Activated CD8-positive, alpha-beta T cell treated with anti-CD3 and anti-CD28 coated beads, Interleukin-2, amount 10 ng/mL, durations not matched to agents 7 days and 5 days (primary cell): ENCODE measurements around the gene PERM1. TPM values are rescaled to one million over a fixed set of nuclear protein-coding genes. Genes with fewer than 3 reads are reported as not detected.
A peak's percentile ranks its signal among the peaks of the same experiment; 100 is the strongest.
"Not testable (repeated sequence)": the region's sequence is repeated elsewhere in the genome, so short reads cannot be mapped to it uniquely, and the experiment has no call there.

Experiments
- ATAC-seq: fragments of 150-1000 bp; cut with Tn5 transposase; one replicate; pipeline ENCODE4 v1.10.0; 2021; ENCODE audit warnings: moderate library complexity
- CTCF ChIA-PET: fragments of 350-600 bp; sonication (Branson Sonifier 250); formaldehyde crosslinking; loops from one replicate; lab custom pipeline; 2021; ENCODE audit warnings: antibody characterized with exemption; lab: Charles Lee
- POLR2A ChIA-PET: fragments of 350-600 bp; sonication (Branson Sonifier 250); formaldehyde crosslinking; loops from one replicate; lab custom pipeline; 2021; ENCODE audit warnings: antibody characterized with exemption; lab: Charles Lee
- DNase-seq: peaks from one replicate; pipeline ENCODE4 v3.0.0-alpha.2; 2020
- H3K27ac Mint-ChIP-seq: one replicate; pipeline ENCODE4 v1.8.0; 2021; ENCODE audit warnings: mild to moderate bottlenecking, mixed read lengths
- H3K27me3 Mint-ChIP-seq: one replicate; pipeline ENCODE4 v1.8.0; 2021; ENCODE audit warnings: low read depth, mixed read lengths
- H3K36me3 Mint-ChIP-seq: one replicate; pipeline ENCODE4 v1.8.0; 2021; ENCODE audit warnings: low read depth, mixed read lengths
- H3K4me1 Mint-ChIP-seq: one replicate; pipeline ENCODE4 v1.8.0; 2021; ENCODE audit warnings: low read depth, mixed read lengths
- H3K4me3 Mint-ChIP-seq: one replicate; pipeline ENCODE4 v1.8.0; 2021; ENCODE audit warnings: mild to moderate bottlenecking, mixed read lengths
- H3K9me3 Mint-ChIP-seq: one replicate; pipeline ENCODE4 v1.8.0; 2022; ENCODE audit warnings: mixed read lengths; ENCODE audit not compliant: insufficient read depth
- total RNA-seq, 2 experiments: library from RNA; stranded (reverse); gene quantifications; one replicate each; pipeline ENCODE4 v1.2.3, GENCODE V29; 2021

The PERM1 gene
- total RNA-seq, 2 experiments from 2014 or later: not detected

- not testable (repeated sequence) for H3K4me3 Mint-ChIP-seq, H3K27ac Mint-ChIP-seq, H3K9me3 Mint-ChIP-seq, ATAC-seq, DNase-seq, H3K36me3 Mint-ChIP-seq
- Mint-ChIP-seq H3K27me3 (peaks cover 35% of the 10 kb centered on the region), H3K4me1 (peaks cover 24% of the 10 kb centered on the region)
- ChIA-PET POLR2A (interaction anchor here (1.1 to 1.2 kb wide), 2 partner anchors 19 to 24 kb away, joined by 3 to 8 read pairs; partner anchors contain the start of gene ISG15), CTCF (interaction anchor here (0.6 to 4.7 kb wide), 4 partner anchors 10 to 476 kb away, joined by 3 to 37 read pairs (median 4); partner anchors contain the start of gene ISG15)
Observed at GRCh38 chr1:994546-994945, 12.7 kb upstream of the PERM1 start.

- ChIA-PET CTCF (interaction anchor here (0.8 to 4.7 kb wide), 5 partner anchors 9 to 70 kb away, joined by 3 to 37 read pairs (median 11); partner anchors contain the start of gene ISG15), POLR2A (no interaction called here)
- Mint-ChIP-seq H3K27ac (no peak overlapping the region), H3K9me3 (peaks cover 8% of the 10 kb centered on the region), H3K36me3 (peaks cover 4% of the 10 kb centered on the region), H3K4me3 (no peak overlapping the region), H3K27me3 (peaks cover 44% of the 10 kb centered on the region), H3K4me1 (peaks cover 22% of the 10 kb centered on the region)
- DNase-seq (no peak), ATAC-seq (no peak)
Observed at GRCh38 chr1:993379-993995, 11.6 kb upstream of the PERM1 start.

- Mint-ChIP-seq H3K4me1 (peaks cover 20% of the 10 kb centered on the region), H3K27me3 (peaks cover 46% of the 10 kb centered on the region), H3K27ac (no peak overlapping the region), H3K9me3 (peaks cover 8% of the 10 kb centered on the region), H3K36me3 (peaks cover 4% of the 10 kb centered on the region), H3K4me3 (no peak overlapping the region)
- ChIA-PET POLR2A (no interaction called here), CTCF (interaction anchor here (0.8 to 4.7 kb wide), 5 partner anchors 8 to 71 kb away, joined by 3 to 37 read pairs (median 11); no protein-coding TSS in a partner anchor)
- ATAC-seq (no peak), DNase-seq (no peak)
Observed at GRCh38 chr1:992362-992761, 10.5 kb upstream of the PERM1 start.

GRCh38 chr1:991895-992294, 10.0 kb upstream of the PERM1 start:
- no peak for DNase-seq
- ChIA-PET POLR2A (no interaction called here), CTCF (interaction anchor here (0.8 to 4.7 kb wide), 5 partner anchors 8 to 71 kb away, joined by 3 to 37 read pairs (median 11); no protein-coding TSS in a partner anchor)
- H3K4me3 Mint-ChIP-seq: no peak overlapping the region
- no peak overlapping the region for H3K27ac Mint-ChIP-seq
- no peak for ATAC-seq
- H3K9me3 Mint-ChIP-seq: peaks cover 8% of the 10 kb centered on the region
- peaks cover 42% of the 10 kb centered on the region for H3K27me3 Mint-ChIP-seq
- peaks cover 4% of the 10 kb centered on the region for H3K36me3 Mint-ChIP-seq
- peaks cover 17% of the 10 kb centered on the region for H3K4me1 Mint-ChIP-seq

- not testable (repeated sequence) for H3K27ac Mint-ChIP-seq
Observed at GRCh38 chr1:991275-991674, 9.4 kb upstream of the PERM1 start.

GRCh38 chr1:988061-988460, 6.2 kb upstream of the PERM1 start:
- peaks cover 40% of the 10 kb centered on the region for H3K27me3 Mint-ChIP-seq
- H3K27ac Mint-ChIP-seq, ATAC-seq, DNase-seq, H3K36me3 Mint-ChIP-seq, H3K4me3 Mint-ChIP-seq, H3K9me3 Mint-ChIP-seq, POLR2A ChIA-PET: not testable (repeated sequence)
- peaks cover 13% of the 10 kb centered on the region for H3K4me1 Mint-ChIP-seq
- CTCF ChIA-PET: interaction anchor here (2.0 kb wide), 1 partner anchor 12 kb away, joined by 5 read pairs; no protein-coding TSS in a partner anchor

More at GRCh38 chr1:991275-991674, 9.4 kb upstream of the PERM1 start:
- DNase-seq, POLR2A ChIA-PET, H3K36me3 Mint-ChIP-seq, H3K4me3 Mint-ChIP-seq, H3K9me3 Mint-ChIP-seq, ATAC-seq: not testable (repeated sequence)
- CTCF ChIA-PET: interaction anchor here (1.0 to 4.7 kb wide), 4 partner anchors 7 to 72 kb away, joined by 3 to 37 read pairs (median 14); no protein-coding TSS in a partner anchor
- peaks cover 46% of the 10 kb centered on the region for H3K27me3 Mint-ChIP-seq
- H3K4me1 Mint-ChIP-seq: peaks cover 17% of the 10 kb centered on the region

- Mint-ChIP-seq H3K27me3 (peaks cover 32% of the 10 kb centered on the region), H3K36me3 (no peaks in the 10 kb centered on the region)
- CTCF ChIA-PET: interaction anchor here (0.9 to 4.1 kb wide), 13 partner anchors 9 to 131 kb away, joined by 3 to 37 read pairs (median 5); partner anchors contain the start of genes HES4, ISG15 and PLEKHN1
Observed at GRCh38 chr1:985126-985525, 3.2 kb upstream of the PERM1 start.

GRCh38 chr1:984476-984814, 2.6 kb upstream of the PERM1 start:
- CTCF ChIA-PET: interaction anchor here (0.5 to 4.1 kb wide), 20 partner anchors 9 to 266 kb away, joined by 3 to 37 read pairs (median 4); partner anchors contain the start of genes HES4, ISG15 and PLEKHN1

More at GRCh38 chr1:985126-985525, 3.2 kb upstream of the PERM1 start:
- POLR2A ChIA-PET: no interaction called here
- ATAC-seq (no peak), DNase-seq (no peak)
- no peak overlapping the region for H3K4me3 Mint-ChIP-seq
- no peaks in the 10 kb centered on the region for H3K4me1 Mint-ChIP-seq
- no peak overlapping the region for H3K27ac Mint-ChIP-seq
- H3K9me3 Mint-ChIP-seq: no peaks in the 10 kb centered on the region

GRCh38 chr1:983798-984475, 2.0 kb upstream of the PERM1 start:
- Mint-ChIP-seq H3K27me3 (peaks cover 23% of the 10 kb centered on the region), H3K4me3 (no peak overlapping the region)

More at GRCh38 chr1:984476-984814, 2.6 kb upstream of the PERM1 start:
- POLR2A ChIA-PET: no interaction called here
- Mint-ChIP-seq H3K4me3 (no peak overlapping the region), H3K27me3 (peaks cover 27% of the 10 kb centered on the region), H3K36me3 (no peaks in the 10 kb centered on the region), H3K4me1 (no peaks in the 10 kb centered on the region), H3K27ac (no peak overlapping the region), H3K9me3 (no peaks in the 10 kb centered on the region)
- ATAC-seq: no peak
- DNase-seq: no peak

GRCh38 chr1:982765-983436, 1.0 kb upstream of the PERM1 start:
- peaks cover 14% of the 10 kb centered on the region for H3K27me3 Mint-ChIP-seq
- H3K4me1 Mint-ChIP-seq: peaks cover 5% of the 10 kb centered on the region
- H3K27ac Mint-ChIP-seq: no peak overlapping the region
- ChIA-PET CTCF (interaction anchor here (0.9 to 4.1 kb wide), 10 partner anchors 11 to 309 kb away, joined by 4 to 37 read pairs (median 8); partner anchors contain the start of genes HES4 and PLEKHN1), POLR2A (no interaction called here)
- ATAC-seq: no peak
- no peak for DNase-seq
- no peak overlapping the region for H3K4me3 Mint-ChIP-seq
- H3K9me3 Mint-ChIP-seq: peaks cover 4% of the 10 kb centered on the region
- H3K36me3 Mint-ChIP-seq: peaks cover 3% of the 10 kb centered on the region

More at GRCh38 chr1:983798-984475, 2.0 kb upstream of the PERM1 start:
- ATAC-seq (peak; percentile 80), DNase-seq (peak; percentile 68)
- Mint-ChIP-seq H3K27ac (no peak overlapping the region), H3K9me3 (no peaks in the 10 kb centered on the region), H3K4me1 (no peaks in the 10 kb centered on the region), H3K36me3 (no peaks in the 10 kb centered on the region)
- POLR2A ChIA-PET: no interaction called here
- CTCF ChIA-PET: interaction anchor here (0.5 to 4.1 kb wide), 22 partner anchors 8 to 308 kb away, joined by 3 to 37 read pairs (median 4); partner anchors contain the start of genes HES4, ISG15 and PLEKHN1

- Mint-ChIP-seq H3K9me3 (peaks cover 4% of the 10 kb centered on the region), H3K4me3 (no peak overlapping the region), H3K4me1 (peaks cover 5% of the 10 kb centered on the region), H3K27me3 (peaks cover 10% of the 10 kb centered on the region), H3K36me3 (peaks cover 3% of the 10 kb centered on the region), H3K27ac (no peak overlapping the region)
- ATAC-seq (no peak), DNase-seq (no peak)
- ChIA-PET POLR2A (no interaction called here), CTCF (interaction anchor here (0.8 to 1.9 kb wide), 3 partner anchors 12 to 83 kb away, joined by 3 to 11 read pairs (median 3); no protein-coding TSS in a partner anchor)
Observed at GRCh38 chr1:981491-981954, 370 bp downstream of the PERM1 start.
